Skin epidermis (tissue), 12 donors: ENCODE data around the gene FAM107A.

ENCODE experiments used
- H3K27ac ChIP-seq, 21 experiments: fragments of 200-600 bp; sonication (generic) in 11 of 21; one replicate each; pipeline ENCODE4 v1.5.0; 2020; ENCODE audit warnings: mild to moderate bottlenecking in 3 of 21, inconsistent platforms in 2 of 21, moderate library complexity in 2 of 21
- H3K4me3 ChIP-seq, 7 experiments: fragments of 200-600 bp; sonication (generic) in 2 of 7; one replicate each; pipeline ENCODE4 v1.5.0; 2020; ENCODE audit warnings: inconsistent platforms in 2 of 7, mild to moderate bottlenecking in 2 of 7, moderate library complexity in 1 of 7

The FAM107A gene

DNA sequence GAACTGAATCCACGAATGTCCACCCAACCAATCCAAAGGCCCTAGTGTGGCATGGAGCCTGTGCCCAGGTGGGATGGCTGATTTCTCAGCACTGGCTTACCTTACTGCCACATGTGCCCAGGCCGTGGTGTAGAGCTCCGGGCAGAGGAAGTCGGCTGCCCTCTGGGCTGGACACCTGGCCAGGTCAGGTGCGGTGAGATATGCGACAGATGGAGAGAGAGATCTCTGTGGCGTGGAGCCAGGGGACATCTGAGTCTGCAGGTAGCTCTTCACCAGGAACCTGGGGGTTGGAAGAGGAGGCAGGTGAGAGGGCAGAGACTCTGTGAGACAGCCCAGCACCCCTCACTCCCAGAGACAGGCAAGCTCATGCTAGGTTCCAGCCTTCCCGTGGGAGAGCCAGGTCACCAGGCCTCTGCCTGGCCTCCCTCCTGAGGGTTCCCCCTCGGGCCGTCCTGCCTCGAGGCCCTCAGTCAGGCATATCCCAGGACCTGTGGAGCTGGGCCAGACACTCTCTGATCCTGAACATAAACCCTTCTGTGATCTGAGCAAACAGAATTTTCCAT is 52.8 kb downstream of the FAM107A start:
- H3K27ac ChIP-seq = no peak overlapping the region
- H3K4me3 ChIP-seq = no peak overlapping the region

- Histone ChIP-seq H3K27ac (no peak overlapping the region), H3K4me3 (no peak overlapping the region)
Observed at GRCh38 chr3:58522759-58523425, 54.3 kb downstream of the FAM107A start.

GRCh38 chr3:58521917-58522631 is 55.1 kb downstream of the FAM107A start:
- H3K27ac ChIP-seq = no peak overlapping the region
- H3K4me3 ChIP-seq = no peak overlapping the region

DNA sequence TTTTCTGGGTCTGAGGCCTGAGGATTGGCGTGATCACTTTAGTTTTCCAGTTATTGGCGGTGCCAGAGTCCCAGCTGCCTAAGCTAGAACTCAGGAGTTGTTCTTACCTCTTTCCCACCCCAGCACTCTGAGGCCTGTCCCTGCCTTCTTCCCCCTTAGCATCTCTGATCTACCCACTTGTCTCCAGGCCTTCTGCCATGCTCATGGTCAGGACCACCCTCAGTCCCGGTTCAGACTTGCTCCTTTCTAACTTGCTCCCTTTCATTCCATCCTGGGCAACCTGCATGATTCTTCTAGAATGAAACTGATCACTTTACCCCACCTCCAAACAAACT is 55.9 kb downstream of the FAM107A start:
- Histone ChIP-seq H3K4me3 (no peak overlapping the region), H3K27ac (no peak overlapping the region)

GRCh38 chr3:58520403-58521335 is 56.5 kb downstream of the FAM107A start:
- Histone ChIP-seq H3K27ac (no peak overlapping the region), H3K4me3 (no peak overlapping the region)

GRCh38 chr3:58519668-58520402 is 57.4 kb downstream of the FAM107A start:
- no peak overlapping the region for H3K27ac ChIP-seq
- no peak overlapping the region for H3K4me3 ChIP-seq

DNA sequence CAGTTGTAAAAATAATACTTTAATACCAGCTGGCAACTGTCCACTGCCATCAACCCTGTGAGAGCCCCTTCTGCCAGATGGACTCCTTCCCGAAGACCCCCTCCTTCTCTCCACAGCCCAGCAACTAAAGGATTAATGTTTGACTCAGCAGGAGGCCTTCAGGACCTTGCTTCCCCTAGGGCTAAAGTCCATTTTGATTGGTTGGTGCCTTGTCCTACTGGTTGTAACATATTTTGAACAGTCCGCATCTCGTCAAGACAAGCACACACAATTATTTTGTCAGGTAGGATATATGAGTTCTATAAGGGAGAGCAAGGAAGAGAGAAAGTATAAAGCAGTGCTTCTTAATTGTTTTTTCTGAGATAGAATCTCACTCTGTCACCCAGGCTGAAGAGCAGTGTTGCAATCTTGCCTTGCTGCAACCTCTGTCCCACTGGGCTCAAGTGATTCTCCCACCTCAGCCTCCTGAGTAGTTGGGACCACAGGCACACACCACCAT is 58.9 kb downstream of the FAM107A start:
- no peak overlapping the region for H3K4me3 ChIP-seq
- H3K27ac ChIP-seq = no peak overlapping the region

DNA sequence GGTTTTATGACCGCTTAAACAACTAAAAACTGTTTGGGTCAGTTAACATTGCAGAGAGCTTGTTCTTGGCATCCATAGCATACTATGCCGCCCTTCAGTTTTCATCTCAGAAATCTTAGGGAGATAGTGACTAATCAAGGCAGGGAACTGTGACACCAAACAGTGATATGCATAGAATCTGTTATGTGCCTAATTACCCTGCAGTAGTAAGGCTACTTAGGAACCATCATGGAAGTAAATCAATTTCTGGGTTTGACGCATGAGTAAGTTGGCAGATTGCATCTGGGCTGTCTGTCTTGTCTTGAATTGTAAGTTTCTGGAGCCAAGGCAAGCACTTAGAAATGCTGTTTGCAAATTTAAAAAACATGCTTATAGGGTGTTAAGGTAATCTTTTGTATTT is 62.8 kb downstream of the FAM107A start:
- Histone ChIP-seq H3K4me3 (no peak overlapping the region), H3K27ac (no peak overlapping the region)
